Measurements from ENCODE around the gene UPK1B.

GRCh38 chr3:119207512-119207875 is 34.1 kb downstream of the UPK1B start:
- TF ChIP-seq CTCF (IDR thresholded peaks at IDR 0.05) = no peak
- no peak for TF ChIP-seq POLR2A (IDR thresholded peaks at IDR 0.05)

Data from body of pancreas (tissue), 4 donors.